HEK293 (cell line): ENCODE measurements around the gene PTPRN2.

ENCODE experiments used
- KLF10 ChIP-seq: fragments of 450-650 bp; IDR thresholded peaks from 2 replicates; pipeline ENCODE4 v1.5.1; 2018; ENCODE audit warnings: missing biosample characterization, mild to moderate bottlenecking, missing genetic modification characterization
- KLF9 ChIP-seq: fragments of 450-650 bp; formaldehyde crosslinking; IDR thresholded peaks from 2 replicates; pipeline ENCODE4 v1.5.1; 2016; ENCODE audit warnings: missing biosample characterization, missing genetic modification characterization, low read depth
- PRDM1 ChIP-seq: fragments of 450-650 bp; formaldehyde crosslinking; IDR thresholded peaks from 2 replicates; pipeline ENCODE4; 2016; ENCODE audit warnings: missing biosample characterization, missing genetic modification characterization
- REPIN1 ChIP-seq: fragments of 450-650 bp; formaldehyde crosslinking; IDR thresholded peaks from 2 replicates; pipeline ENCODE4 v1.5.1; 2017; ENCODE audit warnings: missing biosample characterization, missing genetic modification characterization, low read depth
- ZBTB48 ChIP-seq: fragments of 450-650 bp; formaldehyde crosslinking; IDR thresholded peaks from 2 replicates; pipeline ENCODE4 v1.5.1; 2016; ENCODE audit warnings: missing biosample characterization, missing genetic modification characterization
- ZNF132 ChIP-seq: fragments of 450-650 bp; formaldehyde crosslinking; IDR thresholded peaks from 2 replicates; pipeline ENCODE4 v1.5.1; 2017; ENCODE audit warnings: missing biosample characterization, missing genetic modification characterization, borderline replicate concordance
- ZNF16 ChIP-seq: fragments of 450-650 bp; formaldehyde crosslinking; IDR thresholded peaks from 2 replicates; pipeline ENCODE4 v1.5.1; 2016; ENCODE audit warnings: low read depth, missing biosample characterization, missing genetic modification characterization
- ZNF221 ChIP-seq: fragments of 450-650 bp; formaldehyde crosslinking; IDR thresholded peaks from 2 replicates; pipeline ENCODE4 v1.5.1; 2017; ENCODE audit warnings: missing biosample characterization, missing genetic modification characterization, borderline replicate concordance
- ZNF23 ChIP-seq: fragments of 450-650 bp; formaldehyde crosslinking; IDR thresholded peaks from 2 replicates; pipeline ENCODE4 v1.5.1; 2016; ENCODE audit warnings: missing biosample characterization, missing genetic modification characterization, borderline replicate concordance
- ZNF366 ChIP-seq: fragments of 450-650 bp; formaldehyde crosslinking; conservative IDR thresholded peaks from 2 replicates; pipeline ENCODE4 v1.5.1; 2016; ENCODE audit warnings: missing biosample characterization, missing genetic modification characterization
- ZNF426 ChIP-seq: fragments of 450-650 bp; formaldehyde crosslinking; IDR thresholded peaks from 2 replicates; pipeline ENCODE4 v1.5.1; 2017; ENCODE audit warnings: missing biosample characterization, missing genetic modification characterization, mild to moderate bottlenecking, inconsistent platforms, moderate library complexity
- ZNF48 ChIP-seq: fragments of 450-650 bp; formaldehyde crosslinking; IDR thresholded peaks from 2 replicates; pipeline ENCODE4 v1.5.1; 2016; ENCODE audit warnings: missing biosample characterization, missing genetic modification characterization
- ZNF544 ChIP-seq: fragments of 450-650 bp; formaldehyde crosslinking; IDR thresholded peaks from 2 replicates; pipeline ENCODE4 v1.5.0; 2017; ENCODE audit warnings: missing biosample characterization, missing genetic modification characterization
- ZNF548 ChIP-seq: fragments of 450-650 bp; formaldehyde crosslinking; IDR thresholded peaks from 2 replicates; pipeline ENCODE4 v1.5.1; 2016; ENCODE audit warnings: missing biosample characterization, missing genetic modification characterization
- ZNF549 ChIP-seq: fragments of 450-650 bp; IDR thresholded peaks from 2 replicates; pipeline ENCODE4 v1.5.1; 2018; ENCODE audit warnings: missing biosample characterization, missing genetic modification characterization, mild to moderate bottlenecking, inconsistent platforms, moderate library complexity
- ZNF560 ChIP-seq: fragments of 450-650 bp; formaldehyde crosslinking; IDR thresholded peaks from 2 replicates; pipeline ENCODE4 v1.5.1; 2017; ENCODE audit warnings: missing biosample characterization, missing genetic modification characterization, borderline replicate concordance
- ZNF571 ChIP-seq: fragments of 450-650 bp; formaldehyde crosslinking; IDR thresholded peaks from 2 replicates; pipeline ENCODE4 v1.5.0; 2017; ENCODE audit warnings: missing biosample characterization, missing genetic modification characterization
- ZNF610 ChIP-seq: fragments of 450-650 bp; formaldehyde crosslinking; IDR thresholded peaks from 2 replicates; pipeline ENCODE4 v1.5.1; 2016; ENCODE audit warnings: missing biosample characterization, missing genetic modification characterization, borderline replicate concordance
- ZNF768 ChIP-seq: fragments of 450-650 bp; formaldehyde crosslinking; IDR thresholded peaks from 2 replicates; pipeline ENCODE4 v1.5.1; 2018; ENCODE audit warnings: missing biosample characterization, mild to moderate bottlenecking, missing genetic modification characterization
- ZNF843 ChIP-seq: fragments of 450-650 bp; formaldehyde crosslinking; IDR thresholded peaks from 2 replicates; pipeline ENCODE4 v1.5.1; 2016; ENCODE audit warnings: missing biosample characterization, missing genetic modification characterization
- TF ChIP-seq, protein P1 (sequence below): fragments of 450-650 bp; formaldehyde crosslinking; IDR thresholded peaks from 2 replicates; pipeline ENCODE4 v1.5.1; 2017; ENCODE audit warnings: missing biosample characterization, missing genetic modification characterization
- TF ChIP-seq, protein P2 (sequence below): fragments of 450-650 bp; formaldehyde crosslinking; IDR thresholded peaks from 2 replicates; pipeline ENCODE4 v1.5.1; 2016; ENCODE audit warnings: missing biosample characterization, missing genetic modification characterization
- TF ChIP-seq, protein P3 (sequence below): fragments of 450-650 bp; formaldehyde crosslinking; IDR thresholded peaks from 2 replicates; pipeline ENCODE4 v1.5.1; 2016; ENCODE audit warnings: missing biosample characterization, missing genetic modification characterization
- TF ChIP-seq, protein P4 (sequence below): fragments of 450-650 bp; formaldehyde crosslinking; IDR thresholded peaks from 2 replicates; pipeline ENCODE4 v1.5.1; 2016; ENCODE audit warnings: missing biosample characterization, missing genetic modification characterization
- TF ChIP-seq, protein P5 (sequence below): fragments of 450-650 bp; formaldehyde crosslinking; IDR thresholded peaks from 2 replicates; pipeline ENCODE4 v1.5.1; 2016; ENCODE audit warnings: missing biosample characterization, missing genetic modification characterization
- TF ChIP-seq, protein P6 (sequence below): fragments of 450-650 bp; formaldehyde crosslinking; IDR thresholded peaks from 2 replicates; pipeline ENCODE4 v1.5.1; 2016; ENCODE audit warnings: missing biosample characterization, missing genetic modification characterization

The PTPRN2 gene

DNA sequence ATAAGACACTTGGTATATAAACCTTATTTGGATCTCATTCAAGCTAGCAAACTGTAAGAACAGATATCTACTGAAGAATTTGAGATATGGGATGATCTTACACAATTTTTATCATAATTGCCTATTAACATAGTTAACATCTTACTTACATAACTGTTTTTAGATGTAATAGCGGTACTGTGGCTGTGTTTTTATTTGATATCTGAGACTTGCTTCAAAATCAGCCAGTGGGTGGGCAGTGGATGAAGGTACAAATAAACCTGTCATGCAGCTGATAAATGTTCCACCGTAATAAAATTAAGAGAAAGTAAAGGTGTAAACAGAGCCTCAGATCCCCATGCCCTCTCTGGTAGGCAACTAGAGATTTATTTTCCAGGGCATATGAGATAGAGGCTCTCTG lies 28.4 kb upstream of the PTPRN2 start (continued):
- TF ChIP-seq, protein P1, sequence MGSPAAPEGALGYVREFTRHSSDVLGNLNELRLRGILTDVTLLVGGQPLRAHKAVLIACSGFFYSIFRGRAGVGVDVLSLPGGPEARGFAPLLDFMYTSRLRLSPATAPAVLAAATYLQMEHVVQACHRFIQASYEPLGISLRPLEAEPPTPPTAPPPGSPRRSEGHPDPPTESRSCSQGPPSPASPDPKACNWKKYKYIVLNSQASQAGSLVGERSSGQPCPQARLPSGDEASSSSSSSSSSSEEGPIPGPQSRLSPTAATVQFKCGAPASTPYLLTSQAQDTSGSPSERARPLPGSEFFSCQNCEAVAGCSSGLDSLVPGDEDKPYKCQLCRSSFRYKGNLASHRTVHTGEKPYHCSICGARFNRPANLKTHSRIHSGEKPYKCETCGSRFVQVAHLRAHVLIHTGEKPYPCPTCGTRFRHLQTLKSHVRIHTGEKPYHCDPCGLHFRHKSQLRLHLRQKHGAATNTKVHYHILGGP (tag by site-specific recombination) = peak; percentile 63
- TF ChIP-seq ZNF549 (tag by site-specific recombination) = no peak
- no peak for TF ChIP-seq ZNF132 (tag by site-specific recombination)
- no peak for TF ChIP-seq ZNF571 (tag by site-specific recombination)
- TF ChIP-seq ZNF426 (tag by site-specific recombination) = no peak
- no peak for TF ChIP-seq ZNF16
- TF ChIP-seq ZNF768 (tag by site-specific recombination) = no peak
- TF ChIP-seq ZNF221 (tag by site-specific recombination) = no peak
- TF ChIP-seq, protein P2, sequence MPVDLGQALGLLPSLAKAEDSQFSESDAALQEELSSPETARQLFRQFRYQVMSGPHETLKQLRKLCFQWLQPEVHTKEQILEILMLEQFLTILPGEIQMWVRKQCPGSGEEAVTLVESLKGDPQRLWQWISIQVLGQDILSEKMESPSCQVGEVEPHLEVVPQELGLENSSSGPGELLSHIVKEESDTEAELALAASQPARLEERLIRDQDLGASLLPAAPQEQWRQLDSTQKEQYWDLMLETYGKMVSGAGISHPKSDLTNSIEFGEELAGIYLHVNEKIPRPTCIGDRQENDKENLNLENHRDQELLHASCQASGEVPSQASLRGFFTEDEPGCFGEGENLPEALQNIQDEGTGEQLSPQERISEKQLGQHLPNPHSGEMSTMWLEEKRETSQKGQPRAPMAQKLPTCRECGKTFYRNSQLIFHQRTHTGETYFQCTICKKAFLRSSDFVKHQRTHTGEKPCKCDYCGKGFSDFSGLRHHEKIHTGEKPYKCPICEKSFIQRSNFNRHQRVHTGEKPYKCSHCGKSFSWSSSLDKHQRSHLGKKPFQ = 0 out of 2 replicates have a peak, but pooled peaks have one; percentile 36
- TF ChIP-seq, protein P3, sequence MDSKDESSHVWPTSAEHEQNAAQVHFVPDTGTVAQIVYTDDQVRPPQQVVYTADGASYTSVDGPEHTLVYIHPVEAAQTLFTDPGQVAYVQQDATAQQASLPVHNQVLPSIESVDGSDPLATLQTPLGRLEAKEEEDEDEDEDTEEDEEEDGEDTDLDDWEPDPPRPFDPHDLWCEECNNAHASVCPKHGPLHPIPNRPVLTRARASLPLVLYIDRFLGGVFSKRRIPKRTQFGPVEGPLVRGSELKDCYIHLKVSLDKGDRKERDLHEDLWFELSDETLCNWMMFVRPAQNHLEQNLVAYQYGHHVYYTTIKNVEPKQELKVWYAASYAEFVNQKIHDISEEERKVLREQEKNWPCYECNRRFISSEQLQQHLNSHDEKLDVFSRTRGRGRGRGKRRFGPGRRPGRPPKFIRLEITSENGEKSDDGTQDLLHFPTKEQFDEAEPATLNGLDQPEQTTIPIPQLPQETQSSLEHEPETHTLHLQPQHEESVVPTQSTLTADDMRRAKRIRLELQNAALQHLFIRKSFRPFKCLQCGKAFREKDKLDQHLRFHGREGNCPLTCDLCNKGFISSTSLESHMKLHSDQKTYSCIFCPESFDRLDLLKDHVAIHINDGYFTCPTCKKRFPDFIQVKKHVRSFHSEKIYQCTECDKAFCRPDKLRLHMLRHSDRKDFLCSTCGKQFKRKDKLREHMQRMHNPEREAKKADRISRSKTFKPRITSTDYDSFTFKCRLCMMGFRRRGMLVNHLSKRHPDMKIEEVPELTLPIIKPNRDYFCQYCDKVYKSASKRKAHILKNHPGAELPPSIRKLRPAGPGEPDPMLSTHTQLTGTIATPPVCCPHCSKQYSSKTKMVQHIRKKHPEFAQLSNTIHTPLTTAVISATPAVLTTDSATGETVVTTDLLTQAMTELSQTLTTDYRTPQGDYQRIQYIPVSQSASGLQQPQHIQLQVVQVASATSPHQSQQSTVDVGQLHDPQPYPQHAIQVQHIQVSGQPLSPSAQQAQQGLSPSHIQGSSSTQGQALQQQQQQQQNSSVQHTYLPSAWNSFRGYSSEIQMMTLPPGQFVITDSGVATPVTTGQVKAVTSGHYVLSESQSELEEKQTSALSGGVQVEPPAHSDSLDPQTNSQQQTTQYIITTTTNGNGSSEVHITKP = no peak
- TF ChIP-seq, protein P4, sequence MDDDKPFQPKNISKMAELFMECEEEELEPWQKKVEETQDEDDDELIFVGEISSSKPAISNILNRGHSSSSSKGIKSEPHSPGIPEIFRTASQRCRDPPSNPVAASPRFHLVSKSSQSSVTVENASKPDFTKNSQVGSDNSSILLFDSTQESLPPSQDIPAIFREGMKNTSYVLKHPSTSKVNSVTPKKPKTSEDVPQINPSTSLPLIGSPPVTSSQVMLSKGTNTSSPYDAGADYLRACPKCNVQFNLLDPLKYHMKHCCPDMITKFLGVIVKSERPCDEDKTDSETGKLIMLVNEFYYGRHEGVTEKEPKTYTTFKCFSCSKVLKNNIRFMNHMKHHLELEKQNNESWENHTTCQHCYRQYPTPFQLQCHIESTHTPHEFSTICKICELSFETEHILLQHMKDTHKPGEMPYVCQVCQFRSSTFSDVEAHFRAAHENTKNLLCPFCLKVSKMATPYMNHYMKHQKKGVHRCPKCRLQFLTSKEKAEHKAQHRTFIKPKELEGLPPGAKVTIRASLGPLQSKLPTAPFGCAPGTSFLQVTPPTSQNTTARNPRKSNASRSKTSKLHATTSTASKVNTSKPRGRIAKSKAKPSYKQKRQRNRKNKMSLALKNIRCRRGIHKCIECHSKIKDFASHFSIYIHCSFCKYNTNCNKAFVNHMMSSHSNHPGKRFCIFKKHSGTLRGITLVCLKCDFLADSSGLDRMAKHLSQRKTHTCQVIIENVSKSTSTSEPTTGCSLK = no peak
- no peak for TF ChIP-seq ZNF23 (tag by site-specific recombination)
- no peak for TF ChIP-seq ZNF560
- no peak for TF ChIP-seq REPIN1 (tag by site-specific recombination)
- TF ChIP-seq ZNF610 (tag by site-specific recombination) = peak; percentile 47; the same call in 1 of the 2 replicates
- TF ChIP-seq, protein P5, sequence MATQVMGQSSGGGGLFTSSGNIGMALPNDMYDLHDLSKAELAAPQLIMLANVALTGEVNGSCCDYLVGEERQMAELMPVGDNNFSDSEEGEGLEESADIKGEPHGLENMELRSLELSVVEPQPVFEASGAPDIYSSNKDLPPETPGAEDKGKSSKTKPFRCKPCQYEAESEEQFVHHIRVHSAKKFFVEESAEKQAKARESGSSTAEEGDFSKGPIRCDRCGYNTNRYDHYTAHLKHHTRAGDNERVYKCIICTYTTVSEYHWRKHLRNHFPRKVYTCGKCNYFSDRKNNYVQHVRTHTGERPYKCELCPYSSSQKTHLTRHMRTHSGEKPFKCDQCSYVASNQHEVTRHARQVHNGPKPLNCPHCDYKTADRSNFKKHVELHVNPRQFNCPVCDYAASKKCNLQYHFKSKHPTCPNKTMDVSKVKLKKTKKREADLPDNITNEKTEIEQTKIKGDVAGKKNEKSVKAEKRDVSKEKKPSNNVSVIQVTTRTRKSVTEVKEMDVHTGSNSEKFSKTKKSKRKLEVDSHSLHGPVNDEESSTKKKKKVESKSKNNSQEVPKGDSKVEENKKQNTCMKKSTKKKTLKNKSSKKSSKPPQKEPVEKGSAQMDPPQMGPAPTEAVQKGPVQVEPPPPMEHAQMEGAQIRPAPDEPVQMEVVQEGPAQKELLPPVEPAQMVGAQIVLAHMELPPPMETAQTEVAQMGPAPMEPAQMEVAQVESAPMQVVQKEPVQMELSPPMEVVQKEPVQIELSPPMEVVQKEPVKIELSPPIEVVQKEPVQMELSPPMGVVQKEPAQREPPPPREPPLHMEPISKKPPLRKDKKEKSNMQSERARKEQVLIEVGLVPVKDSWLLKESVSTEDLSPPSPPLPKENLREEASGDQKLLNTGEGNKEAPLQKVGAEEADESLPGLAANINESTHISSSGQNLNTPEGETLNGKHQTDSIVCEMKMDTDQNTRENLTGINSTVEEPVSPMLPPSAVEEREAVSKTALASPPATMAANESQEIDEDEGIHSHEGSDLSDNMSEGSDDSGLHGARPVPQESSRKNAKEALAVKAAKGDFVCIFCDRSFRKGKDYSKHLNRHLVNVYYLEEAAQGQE (tag by site-specific recombination) = no peak
- no peak for TF ChIP-seq PRDM1 (tag by site-specific recombination)
- no peak for TF ChIP-seq ZNF544 (tag by site-specific recombination)
- no peak for TF ChIP-seq KLF9 (tag by site-specific recombination)
- TF ChIP-seq ZNF843 (tag by site-specific recombination) = peak; percentile 96
- TF ChIP-seq KLF10 (tag by site-specific recombination) = peak; percentile 69
- TF ChIP-seq ZNF366 (tag by site-specific recombination) = no peak
- TF ChIP-seq ZNF548 (tag by site-specific recombination) = no peak
- TF ChIP-seq ZNF48 (tag by site-specific recombination) = no peak
- TF ChIP-seq ZBTB48 (tag by site-specific recombination) = no peak
- TF ChIP-seq, protein P6, sequence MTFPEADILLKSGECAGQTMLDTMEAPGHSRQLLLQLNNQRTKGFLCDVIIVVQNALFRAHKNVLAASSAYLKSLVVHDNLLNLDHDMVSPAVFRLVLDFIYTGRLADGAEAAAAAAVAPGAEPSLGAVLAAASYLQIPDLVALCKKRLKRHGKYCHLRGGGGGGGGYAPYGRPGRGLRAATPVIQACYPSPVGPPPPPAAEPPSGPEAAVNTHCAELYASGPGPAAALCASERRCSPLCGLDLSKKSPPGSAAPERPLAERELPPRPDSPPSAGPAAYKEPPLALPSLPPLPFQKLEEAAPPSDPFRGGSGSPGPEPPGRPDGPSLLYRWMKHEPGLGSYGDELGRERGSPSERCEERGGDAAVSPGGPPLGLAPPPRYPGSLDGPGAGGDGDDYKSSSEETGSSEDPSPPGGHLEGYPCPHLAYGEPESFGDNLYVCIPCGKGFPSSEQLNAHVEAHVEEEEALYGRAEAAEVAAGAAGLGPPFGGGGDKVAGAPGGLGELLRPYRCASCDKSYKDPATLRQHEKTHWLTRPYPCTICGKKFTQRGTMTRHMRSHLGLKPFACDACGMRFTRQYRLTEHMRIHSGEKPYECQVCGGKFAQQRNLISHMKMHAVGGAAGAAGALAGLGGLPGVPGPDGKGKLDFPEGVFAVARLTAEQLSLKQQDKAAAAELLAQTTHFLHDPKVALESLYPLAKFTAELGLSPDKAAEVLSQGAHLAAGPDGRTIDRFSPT (tag by site-specific recombination) = 0 out of 2 replicates have a peak, but pooled peaks have one; percentile 25
